Upper lobe of right lung (tissue), 1 donor: ENCODE results near the gene S100B. TPM values are rescaled to one million over a fixed set of nuclear protein-coding genes. Genes with fewer than 3 reads are reported as not detected.

Experiments
- ATAC-seq: fragments of 200-7000 bp; cut with Tn5 transposase; one replicate; pipeline ENCODE4 v1.9.1; 2020; ENCODE audit warnings: mild to moderate bottlenecking, moderate library complexity
- DNase-seq: peaks from one replicate; pipeline ENCODE4 v3.0.0-alpha.2; 2020
- H3K27ac ChIP-seq: fragments of 200-600 bp; one replicate; pipeline ENCODE4 v1.8.0; 2022
- H3K27me3 ChIP-seq: fragments of 200-600 bp; one replicate; pipeline ENCODE4 v1.8.0; 2022; ENCODE audit warnings: mild to moderate bottlenecking
- H3K36me3 ChIP-seq: fragments of 200-600 bp; one replicate; pipeline ENCODE4 v1.8.0; 2022
- H3K4me1 ChIP-seq: fragments of 200-600 bp; one replicate; pipeline ENCODE4 v1.8.0; 2022
- H3K4me3 ChIP-seq: fragments of 200-600 bp; one replicate; pipeline ENCODE4 v1.8.0; 2022; ENCODE audit warnings: mild to moderate bottlenecking
- H3K9me3 ChIP-seq: fragments of 200-600 bp; one replicate; pipeline ENCODE4 v1.8.0; 2022
- intact Hi-C: fragments of 100-400 bp; cut with DNase I; formaldehyde crosslinking; loops from one replicate; pipeline ENCODE4 v1.11.0; 2022
- total RNA-seq: library from RNA; stranded (reverse); fragmentation: NEBNext Ultra II Directional; extraction: Animal tissue kit (Norgen Biotek cat#: 25700); gene quantifications from one replicate; pipeline ENCODE4 v1.2.1, GENCODE V29; 2021
- TF ChIP-seq, protein P1 (sequence below): fragments of 200-600 bp; IDR thresholded peaks from one replicate; pipeline ENCODE4 v1.8.0; 2022; ENCODE audit warnings: antibody characterized with exemption
- donor health status: DM: no; HTN: yes; CAD: no; lungs with severe emphysema.

Gene S100B
- total RNA-seq, 1 donor from 2014 or later = 4.5 TPM

DNA sequence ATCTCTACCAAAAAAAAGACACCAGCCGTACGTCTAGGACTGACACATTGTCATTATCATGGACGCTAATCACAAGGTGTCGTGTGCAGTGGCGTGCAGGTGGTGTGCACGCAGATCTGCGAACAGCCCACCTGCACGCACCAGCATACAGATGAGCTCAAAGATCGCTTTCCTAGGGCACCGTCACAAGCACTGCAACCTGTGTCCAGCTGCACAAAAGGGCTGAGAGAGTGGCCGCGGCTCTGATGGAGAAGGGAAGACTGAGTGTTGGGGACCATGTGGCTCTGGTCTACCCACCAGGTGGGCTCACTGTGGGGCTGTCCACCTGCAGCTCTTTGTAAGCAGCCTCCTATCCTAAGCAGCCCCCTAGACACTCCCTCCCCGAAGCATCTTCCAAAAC lies 50.9 kb downstream of the S100B start:
- Histone ChIP-seq H3K36me3 (peaks cover 74% of the 10 kb centered on the region), H3K4me1 (no peaks in the 10 kb centered on the region), H3K27me3 (no peaks in the 10 kb centered on the region), H3K4me3 (no peak overlapping the region), H3K27ac (no peak overlapping the region), H3K9me3 (no peaks in the 10 kb centered on the region)
- TF ChIP-seq, protein P1, sequence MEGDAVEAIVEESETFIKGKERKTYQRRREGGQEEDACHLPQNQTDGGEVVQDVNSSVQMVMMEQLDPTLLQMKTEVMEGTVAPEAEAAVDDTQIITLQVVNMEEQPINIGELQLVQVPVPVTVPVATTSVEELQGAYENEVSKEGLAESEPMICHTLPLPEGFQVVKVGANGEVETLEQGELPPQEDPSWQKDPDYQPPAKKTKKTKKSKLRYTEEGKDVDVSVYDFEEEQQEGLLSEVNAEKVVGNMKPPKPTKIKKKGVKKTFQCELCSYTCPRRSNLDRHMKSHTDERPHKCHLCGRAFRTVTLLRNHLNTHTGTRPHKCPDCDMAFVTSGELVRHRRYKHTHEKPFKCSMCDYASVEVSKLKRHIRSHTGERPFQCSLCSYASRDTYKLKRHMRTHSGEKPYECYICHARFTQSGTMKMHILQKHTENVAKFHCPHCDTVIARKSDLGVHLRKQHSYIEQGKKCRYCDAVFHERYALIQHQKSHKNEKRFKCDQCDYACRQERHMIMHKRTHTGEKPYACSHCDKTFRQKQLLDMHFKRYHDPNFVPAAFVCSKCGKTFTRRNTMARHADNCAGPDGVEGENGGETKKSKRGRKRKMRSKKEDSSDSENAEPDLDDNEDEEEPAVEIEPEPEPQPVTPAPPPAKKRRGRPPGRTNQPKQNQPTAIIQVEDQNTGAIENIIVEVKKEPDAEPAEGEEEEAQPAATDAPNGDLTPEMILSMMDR = no peak
- ATAC-seq (no peak), DNase-seq (no peak)
- intact Hi-C loops = no loop called here

DNA sequence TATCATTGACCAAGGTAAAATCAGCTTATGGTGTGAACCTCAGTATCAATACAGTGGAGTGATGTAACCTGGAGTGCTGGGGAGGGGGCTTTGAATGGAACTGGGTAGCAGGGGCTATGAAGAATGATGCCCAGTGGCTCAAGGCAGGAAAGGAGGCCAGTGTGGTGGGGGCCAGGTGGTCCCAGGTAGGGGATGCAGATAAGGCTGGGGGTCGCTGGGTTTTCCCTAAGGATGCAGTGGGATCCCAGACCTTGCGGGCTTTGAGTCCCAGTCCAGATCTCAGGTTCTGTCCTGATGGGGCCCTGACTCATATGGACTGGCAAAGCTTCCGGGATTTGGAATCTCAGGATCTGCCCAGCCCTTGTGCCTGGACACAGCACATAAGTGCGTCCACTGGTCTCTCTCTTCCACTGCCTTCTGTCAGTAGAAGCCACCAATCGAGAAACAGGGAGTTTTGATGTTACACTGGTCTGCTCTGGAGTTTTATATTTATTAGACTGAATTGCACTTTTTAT lies 52.0 kb downstream of the S100B start:
- no peaks in the 10 kb centered on the region for H3K27me3 ChIP-seq
- TF ChIP-seq, protein P1 = no peak
- H3K4me1 ChIP-seq = no peaks in the 10 kb centered on the region
- H3K27ac ChIP-seq = peak overlapping the region; percentile 71
- no peak for ATAC-seq
- H3K36me3 ChIP-seq = peaks cover 64% of the 10 kb centered on the region
- H3K9me3 ChIP-seq = no peaks in the 10 kb centered on the region
- intact Hi-C loops = no loop called here
- no peak overlapping the region for H3K4me3 ChIP-seq
- DNase-seq = no peak

DNA sequence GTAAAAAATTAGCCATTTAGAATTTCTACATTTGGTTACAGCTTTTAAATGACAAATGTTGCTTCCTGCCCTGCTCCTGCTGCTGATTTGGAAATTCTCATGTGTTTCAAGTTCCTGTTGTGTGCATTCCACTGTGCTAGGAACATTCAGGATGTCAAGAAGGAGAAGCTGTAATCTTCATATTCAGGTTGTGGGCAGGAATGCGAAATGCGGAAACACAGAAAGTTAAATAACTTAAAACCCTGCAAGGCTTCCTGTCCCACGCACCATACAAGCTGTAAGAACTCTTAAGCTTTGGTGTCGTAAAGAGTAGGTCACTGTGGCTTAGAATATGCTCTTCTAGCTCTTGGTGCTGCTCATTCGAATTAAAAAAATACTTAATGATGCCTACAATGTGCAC lies 52.6 kb downstream of the S100B start:
- peak; percentile 69 for ATAC-seq
- H3K4me3 ChIP-seq = no peak overlapping the region
- no peak for DNase-seq
- H3K27ac ChIP-seq = peak overlapping the region; percentile 71
- H3K27me3 ChIP-seq = no peaks in the 10 kb centered on the region
- H3K36me3 ChIP-seq = peaks cover 60% of the 10 kb centered on the region
- intact Hi-C loops = no loop called here
- no peaks in the 10 kb centered on the region for H3K9me3 ChIP-seq
- TF ChIP-seq, protein P1 = no peak
- H3K4me1 ChIP-seq = no peaks in the 10 kb centered on the region

DNA sequence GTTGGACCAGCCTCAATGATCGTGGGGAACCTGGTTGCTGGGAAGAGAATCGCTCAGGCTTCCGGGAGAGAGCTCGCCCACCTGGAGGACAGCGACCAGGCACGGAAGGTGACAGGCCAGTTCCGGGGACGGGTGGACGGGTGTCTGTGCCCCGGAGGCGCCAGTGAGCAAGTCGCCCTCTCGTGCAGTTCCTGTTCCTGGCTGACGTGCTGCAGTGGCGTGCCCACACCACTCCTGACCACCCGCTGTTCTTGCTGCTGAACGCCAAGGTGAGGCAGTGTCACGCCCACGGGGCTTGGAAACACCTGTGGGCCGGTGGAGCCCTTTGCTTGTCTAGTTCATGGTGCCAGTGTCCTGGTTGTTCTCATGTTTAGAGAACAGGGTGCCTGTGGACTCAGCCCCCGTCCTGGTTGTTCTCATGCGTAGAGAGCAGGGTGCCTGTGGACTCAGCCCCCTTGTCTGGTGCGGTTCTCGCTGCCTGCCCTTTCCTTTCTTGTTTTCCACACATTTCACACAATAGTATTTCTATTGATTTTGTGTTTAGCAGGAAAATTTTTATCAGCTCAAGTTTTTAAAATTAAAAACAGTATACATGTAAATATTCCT lies 53.1 kb downstream of the S100B start:
- intact Hi-C loops = no loop called here
- peak; percentile 79 for ATAC-seq
- Histone ChIP-seq H3K4me1 (no peaks in the 10 kb centered on the region), H3K9me3 (no peaks in the 10 kb centered on the region), H3K27ac (peak overlapping the region; percentile 71), H3K27me3 (no peaks in the 10 kb centered on the region), H3K4me3 (peak overlapping the region; percentile 12), H3K36me3 (peaks cover 60% of the 10 kb centered on the region)
- peak; percentile 79 for DNase-seq
- TF ChIP-seq, protein P1 = no peak

DNA sequence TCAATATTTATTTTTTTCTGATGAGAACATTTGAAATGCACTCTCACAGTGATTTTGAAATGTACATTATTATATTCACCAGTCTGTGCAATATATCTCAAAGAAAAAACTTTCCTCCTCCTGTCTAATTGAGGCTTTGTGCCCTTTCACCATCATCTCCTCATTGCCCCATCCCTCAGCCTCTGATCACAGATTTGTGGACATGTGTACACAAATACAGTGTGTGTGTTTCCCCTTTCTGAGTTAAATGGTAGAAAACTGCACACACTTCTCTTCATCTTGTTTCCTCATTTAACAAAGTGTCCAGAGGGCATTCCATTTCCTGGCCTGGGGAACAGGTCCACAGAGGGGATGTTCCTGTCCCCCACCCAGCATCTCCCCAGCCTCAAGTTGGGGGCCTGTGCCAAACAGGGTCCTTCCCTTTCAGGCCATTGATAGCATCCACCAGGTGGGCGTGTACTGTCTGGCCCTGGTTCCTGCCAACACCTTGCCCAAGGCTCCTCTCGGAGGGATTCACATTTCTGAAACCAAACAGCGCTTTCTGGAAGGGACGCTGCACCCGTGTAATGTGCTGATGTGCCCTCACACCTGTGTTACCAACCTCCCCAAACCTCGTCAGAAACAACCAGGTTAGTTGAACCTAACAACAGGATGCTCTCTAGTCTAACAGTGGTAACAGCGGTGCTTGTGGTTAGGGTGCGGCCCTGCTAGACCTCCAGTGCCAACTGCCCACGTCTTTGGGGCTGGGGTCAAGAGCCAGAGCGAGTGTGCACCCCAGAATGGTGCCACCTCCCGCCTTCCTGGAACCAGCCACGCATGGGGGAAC lies 54.6 kb downstream of the S100B start:
- Histone ChIP-seq H3K27me3 (no peaks in the 10 kb centered on the region), H3K27ac (peak overlapping the region; percentile 3), H3K4me1 (no peaks in the 10 kb centered on the region), H3K4me3 (no peak overlapping the region), H3K36me3 (peaks cover 60% of the 10 kb centered on the region), H3K9me3 (no peaks in the 10 kb centered on the region)
- ATAC-seq (peak; percentile 9), DNase-seq (no peak)
- TF ChIP-seq, protein P1 = no peak
- intact Hi-C loops = no loop called here
